Left kidney (tissue), 2 donors: Measurements from ENCODE around the gene LORICRIN. TPM values are rescaled to one million over a fixed set of nuclear protein-coding genes. Genes with fewer than 3 reads are reported as not detected.

Source experiments
- DNase-seq: peaks from one replicate; pipeline ENCODE4 v3.0.0-alpha.2; 2013
- polyA plus RNA-seq: library from polyadenylated mRNA; unstranded; fragments of 120-200 nt; gene quantifications from one replicate; pipeline ENCODE4 v1.2.1, GENCODE V29; 2013; ENCODE audit not compliant: insufficient read length

The LORICRIN gene
- polyA plus RNA-seq, 1 donor, result not detected

DNA sequence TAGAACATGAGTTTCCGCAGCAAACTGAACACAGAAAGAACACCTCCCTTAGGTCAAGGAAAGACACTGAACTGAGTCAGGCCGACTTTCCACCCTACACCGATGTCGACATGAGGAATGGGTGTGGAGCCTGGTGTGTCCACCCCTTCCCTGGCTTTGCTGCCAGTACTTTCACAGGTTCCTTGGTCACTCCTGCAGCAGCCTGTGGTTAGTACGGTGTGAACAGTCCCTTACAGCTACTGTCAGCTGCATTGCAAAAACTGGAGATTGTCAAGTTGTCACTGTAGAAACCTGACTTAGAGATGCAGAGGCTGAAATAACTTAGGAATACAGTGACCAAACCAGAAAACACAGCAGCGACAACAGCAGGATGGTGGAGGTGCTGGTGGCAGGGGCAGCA lies 46.2 kb downstream of the LORICRIN start:
- DNase-seq, result no peak

DNA sequence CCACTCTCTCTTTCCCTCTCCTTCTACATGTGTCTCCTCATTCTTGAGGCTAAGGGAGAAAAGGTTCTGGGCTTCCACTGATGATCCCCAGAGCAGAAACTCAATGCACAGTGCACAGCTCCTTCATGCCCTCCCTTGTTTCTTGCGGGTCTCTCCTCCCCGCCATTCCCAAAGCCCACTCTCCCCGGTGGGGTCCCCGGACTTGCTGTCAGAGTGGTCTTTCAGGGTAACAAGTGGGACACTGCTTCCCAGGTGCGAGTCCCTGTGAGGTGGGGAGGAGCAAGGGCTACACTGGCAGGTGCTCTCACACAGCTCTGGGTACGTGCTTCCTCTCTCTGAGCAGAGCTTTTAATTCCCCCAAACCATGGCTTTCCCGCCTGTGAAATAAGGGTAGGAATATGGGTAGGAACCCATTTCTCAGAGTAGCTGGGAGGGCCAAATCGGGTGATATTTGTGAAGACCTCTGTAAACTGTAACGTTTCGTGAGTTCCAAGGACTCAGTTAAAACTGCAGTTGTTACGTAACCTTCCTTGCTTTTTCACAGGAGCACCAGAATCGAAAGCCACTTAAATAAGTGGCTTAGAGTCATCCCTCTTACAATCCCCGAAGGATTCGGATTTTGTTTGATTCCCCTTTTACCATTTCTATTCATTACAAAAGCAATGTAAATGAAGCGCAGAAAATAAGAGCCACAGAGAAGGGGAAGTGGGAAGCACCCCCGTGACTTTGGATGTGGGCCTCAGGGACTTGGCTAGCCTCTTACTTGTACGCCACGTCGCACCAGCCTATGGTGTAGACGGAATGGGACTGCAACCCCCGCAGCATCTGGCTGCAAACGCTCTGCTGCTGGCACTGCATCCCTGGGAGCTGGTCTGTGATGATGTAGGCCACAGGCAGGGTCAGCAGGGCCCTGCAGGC lies 47.1 kb downstream of the LORICRIN start:
- no peak for DNase-seq

DNA sequence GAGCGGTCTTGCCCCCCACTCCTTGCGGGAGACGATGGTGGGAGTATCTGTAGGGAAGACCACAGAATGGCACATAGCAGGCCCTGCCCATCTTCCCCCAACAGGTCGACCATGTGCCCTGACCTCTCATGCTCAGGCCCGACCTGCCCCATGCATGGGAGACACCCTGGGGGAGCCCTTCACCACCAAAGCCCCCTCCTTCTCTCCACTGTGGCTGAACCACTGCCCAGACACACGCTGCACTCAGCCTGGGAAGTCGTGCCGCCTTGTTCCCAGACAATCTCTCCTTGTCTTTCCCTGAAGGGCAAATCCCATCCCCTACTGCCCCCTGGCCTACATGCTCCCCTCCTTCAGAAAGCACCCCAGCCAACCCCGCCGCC lies 47.7 kb downstream of the LORICRIN start:
- DNase-seq, result no peak

DNA sequence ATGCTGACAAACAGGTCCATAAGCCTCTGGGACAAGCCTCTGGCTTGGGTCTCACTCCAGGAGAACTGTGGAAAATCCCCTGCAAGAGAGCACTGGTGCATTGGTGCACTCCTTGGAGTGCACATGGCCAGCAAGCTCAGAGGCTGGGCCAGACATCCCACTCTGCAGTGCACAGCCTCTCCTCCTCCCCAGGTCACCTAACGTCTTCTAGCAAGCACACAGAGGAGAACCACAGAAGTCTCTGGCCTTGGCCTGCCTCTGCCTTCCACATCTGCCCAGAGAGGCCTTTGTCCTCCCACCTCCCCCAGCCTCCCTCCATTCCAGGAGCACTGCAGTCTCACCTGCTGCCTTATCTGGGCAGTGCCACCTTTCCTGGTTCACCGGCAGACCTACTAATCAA lies 49.1 kb downstream of the LORICRIN start:
- no peak for DNase-seq

DNA sequence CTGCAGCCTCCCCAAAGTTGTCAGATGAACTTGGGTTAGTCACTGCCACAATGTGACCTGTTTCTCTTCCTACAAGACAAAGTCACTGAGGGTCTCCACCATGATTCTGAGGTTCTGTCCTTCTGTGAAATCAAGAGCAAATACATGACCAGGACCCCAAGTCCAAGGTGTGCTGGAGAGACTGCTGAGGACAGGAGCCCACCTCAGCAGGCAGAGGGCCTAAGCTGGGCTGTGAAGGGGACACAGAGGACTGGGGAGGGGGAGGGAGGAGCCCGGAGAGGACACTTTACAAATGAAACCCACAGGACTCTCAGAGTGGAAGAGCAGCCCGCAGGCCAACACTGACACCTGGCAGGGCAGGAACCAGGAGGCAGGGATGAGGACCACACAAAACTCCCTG lies 50.0 kb downstream of the LORICRIN start:
- DNase-seq, result no peak

DNA sequence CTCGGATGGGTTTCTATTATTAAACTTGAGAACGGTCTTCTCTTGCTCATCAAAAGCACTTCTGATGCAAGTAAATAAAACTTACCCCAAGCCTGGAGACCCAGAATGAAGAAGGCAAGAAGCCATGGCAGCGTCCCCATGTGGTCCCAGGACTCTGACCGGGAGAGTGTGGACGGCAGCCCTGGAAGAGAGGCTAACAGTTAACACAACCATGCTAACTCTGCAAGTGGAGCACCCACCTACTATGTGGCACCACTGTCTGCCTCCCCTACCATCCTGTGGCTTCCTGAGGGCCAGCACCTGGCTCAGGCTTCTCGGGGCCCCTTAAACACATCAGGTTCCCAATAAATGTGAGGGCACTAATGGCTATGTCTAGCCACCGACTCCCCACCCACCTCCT lies 51.0 kb downstream of the LORICRIN start:
- DNase-seq, result no peak

Other genes with a start within 250 kb of the LORICRIN start
- gene SPRR1B, start 228.5 kb upstream of the LORICRIN start, polyA plus RNA-seq, result not detected
- gene SPRR2D, start 218.6 kb upstream of the LORICRIN start, polyA plus RNA-seq, result not detected
- not detected for gene SPRR2A, start 202.2 kb upstream of the LORICRIN start, polyA plus RNA-seq
- not detected for gene SPRR2B, start 188.1 kb upstream of the LORICRIN start, polyA plus RNA-seq
- not detected for gene SPRR2E, start 165.2 kb upstream of the LORICRIN start, polyA plus RNA-seq
- not detected for gene SPRR2F, start 146.2 kb upstream of the LORICRIN start, polyA plus RNA-seq
- not detected for gene SPRR2G, start 108.8 kb upstream of the LORICRIN start, polyA plus RNA-seq
- not detected for gene LELP1, start 56.3 kb upstream of the LORICRIN start, polyA plus RNA-seq
- not detected for gene PRR9, start 42.1 kb upstream of the LORICRIN start, polyA plus RNA-seq
- not detected for gene PGLYRP3, start 53.3 kb downstream of the LORICRIN start, polyA plus RNA-seq
- gene PGLYRP4, start 89.2 kb downstream of the LORICRIN start, polyA plus RNA-seq, result not detected
- gene S100A9, start 98.2 kb downstream of the LORICRIN start, polyA plus RNA-seq, result 6.2 TPM
- not detected for gene S100A12, start 115.9 kb downstream of the LORICRIN start, polyA plus RNA-seq
- gene S100A8, start 131.4 kb downstream of the LORICRIN start, polyA plus RNA-seq, result 3.4 TPM
- gene S100A7A, start 156.8 kb downstream of the LORICRIN start, polyA plus RNA-seq, result not detected
- gene S100A7, start 201.0 kb downstream of the LORICRIN start, polyA plus RNA-seq, result 0.43 TPM